D341Med (cell line): Measurements from ENCODE around the gene OLFML2A.

Source experiments
- DNase-seq: peaks from one replicate; pipeline ENCODE4 v3.0.0; 2012; ENCODE audit warnings: low spot score

OLFML2A gene

GRCh38 chr9:124854161-124854560 lies 77.2 kb downstream of the OLFML2A start:
- no peak for DNase-seq

GRCh38 chr9:124854822-124855221 lies 77.9 kb downstream of the OLFML2A start:
- no peak for DNase-seq

GRCh38 chr9:124855566-124855943 lies 78.6 kb downstream of the OLFML2A start:
- DNase-seq, result no peak

GRCh38 chr9:124855944-124856765 lies 79.2 kb downstream of the OLFML2A start:
- peak; percentile 70 for DNase-seq

- DNase-seq, result no peak
Measured at GRCh38 chr9:124857533-124858162, 80.7 kb downstream of the OLFML2A start.

- DNase-seq, result no peak
Measured at GRCh38 chr9:124858330-124859046, 81.6 kb downstream of the OLFML2A start.

GRCh38 chr9:124859803-124860581 lies 83.1 kb downstream of the OLFML2A start:
- no peak for DNase-seq

- DNase-seq, result no peak
Measured at GRCh38 chr9:124860582-124861341, 83.8 kb downstream of the OLFML2A start.

- DNase-seq, result peak; percentile 98
Measured at GRCh38 chr9:124861342-124862229, 84.7 kb downstream of the OLFML2A start, which contains the start of the genes ARPC5L and RPL35. Gene ARPC5L, plus strand, starts transcription at chr9:124862130. Its CDS starts 7,161 bp downstream, at chr9:124869291. Gene RPL35, minus strand, starts transcription at chr9:124861957. Its CDS starts 45 bp downstream, at chr9:124861912.

GRCh38 chr9:124863371-124863871 lies 86.5 kb downstream of the OLFML2A start:
- DNase-seq, result no peak
